SKM-1 (cell line): Measurements from ENCODE around the gene IKZF1.

Experiments used
- DNase-seq: peaks from one replicate; lab custom pipeline; 2025; ENCODE audit not compliant: unreplicated experiment; lab: John Stamatoyannopoulos, UW

The IKZF1 gene

DNA sequence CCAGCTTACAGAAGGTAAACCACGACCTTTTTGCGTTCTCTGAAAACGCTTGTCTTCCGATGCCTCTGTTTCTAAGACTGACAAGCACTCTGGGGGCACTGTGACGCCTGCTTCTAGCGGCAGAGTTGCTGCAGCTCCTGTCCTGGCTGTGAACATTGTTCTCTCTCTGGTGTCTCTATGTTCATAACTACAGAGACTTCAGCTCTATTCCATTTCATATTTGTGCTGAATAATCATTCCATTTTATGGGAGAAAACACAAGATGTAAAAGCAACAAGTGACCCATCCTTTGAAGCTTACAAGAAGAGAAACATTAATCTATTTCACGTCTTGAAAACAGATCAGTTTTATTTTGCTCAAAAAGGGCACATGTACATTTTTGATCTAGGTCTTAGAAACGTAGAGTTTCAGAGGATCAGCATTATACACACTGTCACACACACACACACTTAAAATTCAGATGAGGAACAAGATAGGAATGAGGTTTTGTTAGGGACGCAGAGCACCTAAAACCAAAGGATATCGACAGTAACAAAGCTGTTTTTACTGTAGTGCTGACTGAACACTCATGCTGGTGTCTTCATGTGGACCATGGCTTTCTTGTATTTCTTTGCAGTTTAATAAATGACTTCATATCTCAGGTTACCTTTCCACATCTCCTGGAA lies 3.0 kb downstream of the IKZF1 start:
- no peak for DNase-seq

DNA sequence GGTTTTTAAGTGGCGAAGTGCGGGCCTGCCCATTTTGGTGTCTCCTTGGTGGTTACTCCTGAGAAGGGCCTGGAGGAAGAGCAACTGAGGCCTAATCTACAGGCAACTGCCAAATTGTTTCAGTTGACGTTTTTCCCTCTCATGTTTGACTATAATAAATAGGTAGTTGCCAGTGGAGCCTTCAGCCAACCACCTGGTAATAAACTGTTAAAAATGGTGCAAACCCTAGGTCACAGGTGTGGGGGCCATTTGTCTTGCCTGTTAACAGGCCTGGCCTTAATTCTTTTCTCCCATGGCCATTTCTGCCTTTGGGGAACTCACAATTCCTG lies 3.7 kb downstream of the IKZF1 start:
- no peak for DNase-seq

DNA sequence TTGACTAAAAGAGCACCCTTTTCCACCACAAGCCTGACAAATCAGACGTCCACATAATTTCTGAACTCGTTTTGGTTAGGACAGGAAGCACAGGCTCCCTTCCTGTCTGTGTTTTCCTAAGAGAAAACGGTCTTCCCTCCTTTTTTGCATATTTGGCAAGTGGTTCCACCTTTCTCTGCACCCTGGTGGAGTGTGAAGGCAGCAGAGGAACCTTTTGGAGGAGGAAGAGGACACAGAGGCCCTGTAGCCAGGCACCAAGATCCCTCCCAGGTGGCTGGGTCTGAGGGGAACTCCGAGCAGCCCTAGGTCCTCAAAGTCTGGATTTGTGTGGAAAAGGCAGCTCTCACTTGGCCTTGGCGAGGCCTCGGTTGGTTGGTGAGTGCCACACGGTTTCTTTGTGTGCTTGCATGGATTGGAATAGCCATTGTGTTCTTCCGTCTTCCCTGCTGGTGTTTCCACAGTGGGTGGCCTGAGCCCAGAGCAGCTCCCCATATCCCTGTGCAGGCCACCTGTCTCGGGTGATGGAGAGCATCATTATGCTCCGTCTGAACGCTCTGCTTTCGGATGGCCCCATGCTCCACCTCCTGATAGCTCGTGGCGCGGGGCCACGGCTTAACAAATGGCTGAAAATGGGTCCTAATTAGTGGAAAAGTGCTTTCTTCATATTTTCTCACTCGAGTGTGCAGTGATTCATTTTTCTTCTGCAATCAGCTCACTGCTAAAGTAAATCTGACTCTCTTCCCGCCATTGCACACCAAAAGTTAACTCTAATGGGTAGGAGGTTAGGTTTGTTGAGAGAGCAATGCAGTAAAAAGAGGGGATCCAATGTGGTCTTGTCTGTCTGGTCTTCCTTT lies 4.2 kb downstream of the IKZF1 start:
- no peak for DNase-seq

DNA sequence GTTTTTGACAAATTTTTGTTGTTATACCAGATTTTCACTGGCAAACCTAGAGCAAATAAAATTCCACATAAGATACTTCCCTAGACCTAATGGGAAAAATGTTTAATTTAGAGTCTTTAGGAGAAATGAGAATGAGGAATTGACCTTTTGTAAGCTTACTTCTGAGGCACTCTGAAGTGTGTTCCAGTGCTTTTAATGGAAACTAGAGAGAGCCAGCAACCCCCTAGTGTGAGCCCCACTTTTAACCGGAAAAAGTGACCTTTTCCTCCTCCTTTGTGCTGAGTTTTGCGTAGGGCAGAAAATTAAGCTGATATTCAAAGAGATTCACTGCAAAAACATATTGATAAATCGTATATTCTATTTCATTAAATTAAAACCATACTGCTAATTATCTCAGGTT lies 5.2 kb downstream of the IKZF1 start:
- no peak for DNase-seq

DNA sequence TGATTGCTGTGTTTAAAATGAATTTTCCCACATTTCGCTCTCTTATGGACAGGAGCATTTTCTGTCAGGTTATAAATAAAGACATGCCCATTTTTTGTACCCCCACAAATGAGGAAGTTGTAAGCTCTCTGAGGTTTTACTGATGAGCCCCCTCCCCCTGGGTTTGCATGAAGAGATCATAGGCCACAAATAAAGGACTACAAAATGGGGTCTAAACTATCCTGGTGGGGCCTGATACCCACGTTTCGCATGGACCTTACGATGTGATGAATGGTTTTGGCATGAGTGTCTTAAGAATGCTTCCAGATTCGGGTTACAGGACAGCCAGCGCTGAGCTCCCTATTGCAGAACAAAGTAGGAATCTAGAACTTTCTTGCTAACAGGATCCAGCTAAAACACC lies 5.8 kb downstream of the IKZF1 start:
- DNase-seq: no peak

DNA sequence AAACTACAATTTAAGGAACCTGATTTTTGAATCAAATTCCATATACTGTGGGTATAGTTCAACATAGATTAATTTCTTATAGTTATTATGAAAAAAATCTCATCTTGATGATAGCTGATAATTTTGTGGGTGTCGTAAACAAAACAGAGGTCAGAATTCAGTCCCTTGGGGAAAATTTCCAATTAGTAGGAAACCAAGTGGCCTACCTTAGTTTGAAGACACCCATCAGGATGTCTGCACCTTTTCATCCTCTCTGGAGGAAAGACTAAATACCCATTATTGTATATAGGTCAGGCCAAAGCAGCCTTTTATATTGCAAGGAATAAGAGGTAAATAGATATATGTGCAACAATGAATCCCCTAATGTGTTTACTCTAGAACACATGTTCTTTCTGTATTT lies 6.4 kb downstream of the IKZF1 start:
- DNase-seq: no peak

DNA sequence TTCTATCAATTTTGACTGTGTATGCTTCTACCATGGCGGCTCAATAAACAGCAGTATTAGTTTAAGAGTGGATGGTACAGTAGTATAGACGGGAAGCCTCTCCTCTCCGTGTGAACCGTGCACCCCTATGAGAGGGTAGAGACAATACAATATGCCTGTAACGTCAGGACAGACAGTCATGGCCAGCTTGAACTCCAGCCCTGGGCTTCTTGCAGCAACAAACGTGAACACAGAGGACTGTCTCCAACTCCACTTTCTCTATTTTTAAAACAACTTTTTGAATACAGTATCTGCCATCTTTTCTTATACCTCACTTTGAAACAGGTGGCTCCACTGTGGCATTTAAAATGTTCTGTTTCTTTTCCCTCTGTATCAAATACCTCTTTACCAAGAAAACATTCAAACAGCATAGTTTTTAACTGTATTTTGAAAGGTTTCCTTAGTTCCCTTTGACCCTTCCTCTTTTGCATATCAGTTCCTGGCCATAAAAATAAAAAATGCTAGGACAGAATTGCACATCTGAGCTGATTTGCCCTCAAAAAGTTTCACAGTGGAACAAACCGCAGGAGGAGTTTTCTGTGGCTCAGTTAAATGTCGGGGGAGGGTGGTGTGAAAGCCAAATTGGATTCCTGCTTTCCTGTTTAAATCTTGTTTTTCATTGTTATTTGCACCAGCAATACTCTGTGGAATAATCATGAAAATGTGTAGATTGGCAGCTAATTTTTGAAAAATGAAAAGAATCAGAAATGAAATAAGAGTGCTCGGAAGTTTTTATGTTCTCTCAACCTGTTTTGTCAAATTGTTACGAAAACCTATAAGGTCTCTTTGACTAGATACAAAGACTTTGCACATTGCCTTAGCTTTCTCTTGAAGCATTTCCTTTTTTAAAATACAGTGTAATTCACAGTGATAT lies 8.0 kb downstream of the IKZF1 start:
- peak; percentile 39 for DNase-seq

DNA sequence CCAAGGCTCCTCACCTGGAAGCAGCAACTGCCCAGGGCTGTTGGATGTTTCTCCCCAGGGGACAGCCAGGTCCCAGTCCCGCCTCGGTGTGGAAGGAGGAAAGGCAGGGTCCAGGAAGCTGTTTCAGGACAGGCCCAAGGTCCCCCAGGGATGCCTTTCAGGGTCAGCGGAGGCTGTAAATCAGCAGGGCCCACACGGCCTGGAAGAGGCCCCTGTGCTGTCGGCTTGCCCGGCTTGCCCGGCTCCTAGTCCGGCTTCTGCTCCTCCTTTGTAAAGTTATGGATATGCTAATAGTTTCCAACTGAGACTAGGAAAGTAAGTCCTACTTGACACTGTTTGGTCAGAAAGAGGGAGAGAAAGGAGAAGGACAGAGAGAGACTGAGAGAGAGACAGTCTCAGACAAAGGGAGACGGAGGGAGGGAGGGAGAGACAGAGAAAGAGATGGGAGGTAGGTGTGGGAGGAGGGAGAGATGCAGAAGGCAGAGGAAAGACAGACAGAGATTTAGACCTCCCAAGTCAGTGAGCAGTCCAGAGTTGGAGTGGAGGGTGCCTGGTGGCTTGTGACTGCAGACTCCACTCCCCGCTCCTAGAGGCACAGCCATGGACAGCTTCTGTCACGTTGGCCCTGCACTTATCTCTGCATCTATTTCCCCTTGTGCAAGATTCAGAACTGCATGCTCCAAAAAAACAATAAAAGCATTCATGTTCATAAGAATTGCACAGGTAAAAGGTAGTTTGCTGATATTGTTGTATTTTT lies 10.5 kb downstream of the IKZF1 start:
- no peak for DNase-seq

DNA sequence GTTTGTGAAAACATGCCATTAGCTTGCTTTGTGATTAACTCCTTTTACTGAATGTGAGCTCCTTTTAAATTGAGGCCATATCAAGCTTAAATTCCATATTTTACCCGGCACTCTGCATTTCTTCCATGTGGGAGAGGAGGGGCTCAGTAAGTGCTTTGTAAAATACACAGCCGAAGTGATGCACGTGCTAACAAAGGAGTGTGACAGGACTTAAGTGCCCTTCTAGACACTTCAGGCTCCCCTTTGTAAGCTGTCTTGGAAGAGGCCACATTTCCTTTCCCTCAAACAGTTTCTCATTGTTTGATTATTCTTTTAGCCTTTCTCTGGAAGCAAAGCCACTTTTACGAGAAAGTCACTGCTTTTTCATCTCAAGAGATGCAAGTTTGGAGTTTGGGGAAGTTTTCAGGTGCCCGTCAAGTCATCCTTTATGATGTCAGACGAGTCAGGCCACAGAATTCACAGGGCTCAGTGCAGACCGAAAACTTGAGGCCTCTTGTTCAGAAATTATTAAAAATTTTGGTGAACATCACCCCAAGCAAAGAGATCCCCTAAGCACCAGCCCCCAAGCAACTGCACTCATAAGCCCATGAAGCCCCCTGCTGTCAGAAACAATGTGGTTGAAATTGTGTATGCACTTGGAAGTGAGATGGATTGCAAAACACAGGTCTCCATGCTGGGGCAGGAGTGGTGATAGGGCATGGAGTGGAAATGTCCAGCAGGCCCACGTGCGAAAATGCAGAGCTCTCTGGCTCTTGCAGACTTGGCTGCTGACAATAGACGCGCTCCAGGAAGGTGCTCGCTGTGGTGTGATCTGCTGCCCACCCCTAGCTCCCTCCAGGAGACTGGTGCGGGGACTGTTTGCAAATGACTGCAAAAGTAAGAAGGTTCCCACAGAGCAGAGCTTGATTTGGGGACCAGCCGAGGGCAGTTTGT lies 11.5 kb downstream of the IKZF1 start:
- no peak for DNase-seq

DNA sequence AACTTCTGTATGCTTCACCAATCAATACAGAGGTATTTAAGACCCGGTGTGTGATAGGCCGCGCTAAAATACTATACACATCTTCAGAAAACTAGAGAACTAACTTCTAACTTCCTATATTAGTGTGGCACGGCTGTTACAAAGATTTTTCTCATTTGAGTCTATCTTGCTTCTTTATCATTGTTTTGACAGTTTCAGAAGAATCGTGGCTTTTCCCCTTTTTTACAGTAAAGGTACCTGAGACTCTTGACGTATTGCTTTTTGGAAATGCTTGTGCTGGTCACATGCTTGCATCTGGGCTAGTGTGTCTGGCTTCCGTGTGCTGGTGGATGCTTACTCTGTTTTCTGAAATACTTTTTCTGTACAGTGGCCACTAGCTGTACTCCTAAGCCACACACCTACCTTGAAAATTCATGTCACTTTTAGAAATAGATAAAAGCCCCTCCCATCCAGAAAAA lies 12.7 kb downstream of the IKZF1 start:
- no peak for DNase-seq

DNA sequence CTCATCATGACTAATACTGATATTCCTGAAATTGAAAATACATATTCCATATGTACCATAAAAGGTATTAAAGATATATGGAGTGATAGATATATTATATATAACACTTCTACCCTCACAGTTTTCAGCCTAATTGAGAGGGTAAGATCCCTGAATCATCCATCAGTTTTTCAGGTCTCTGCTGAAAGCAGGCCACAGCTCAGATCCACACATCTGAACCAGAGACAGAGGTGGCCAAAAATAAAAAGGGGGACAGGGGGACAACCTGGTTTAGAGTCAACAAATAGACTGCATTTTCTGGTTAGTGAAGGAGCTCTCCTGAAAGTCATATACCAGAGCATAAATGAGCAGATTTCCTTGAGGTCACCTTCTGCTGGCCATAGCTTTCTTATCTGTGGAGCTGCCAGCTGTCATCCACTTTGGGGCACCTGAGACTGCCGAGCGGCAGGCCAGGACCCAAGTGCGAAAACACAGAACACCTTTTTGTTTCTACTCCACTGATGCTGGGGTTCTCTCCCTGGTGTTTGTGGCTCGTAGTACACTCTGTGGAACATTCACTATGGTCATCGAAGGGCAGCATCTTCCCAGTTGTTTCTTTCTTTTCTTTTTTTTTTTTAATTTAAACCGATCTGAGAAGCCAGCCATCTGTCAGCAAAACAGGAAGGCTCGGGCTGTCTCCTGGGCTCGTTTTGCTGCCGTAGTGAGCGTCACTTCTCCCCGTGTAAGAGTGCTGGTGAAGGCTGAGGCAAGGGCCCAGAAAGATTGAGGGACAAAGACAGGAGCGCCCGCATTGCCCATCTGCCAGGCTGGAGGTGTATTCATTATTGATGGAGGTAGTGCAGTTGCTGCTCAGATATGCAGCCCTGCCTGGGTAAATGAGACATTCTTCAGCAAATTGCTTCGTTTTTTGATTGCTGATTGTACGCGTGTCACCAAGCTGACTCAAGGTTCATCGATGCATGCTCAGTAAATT lies 13.5 kb downstream of the IKZF1 start:
- DNase-seq: no peak

DNA sequence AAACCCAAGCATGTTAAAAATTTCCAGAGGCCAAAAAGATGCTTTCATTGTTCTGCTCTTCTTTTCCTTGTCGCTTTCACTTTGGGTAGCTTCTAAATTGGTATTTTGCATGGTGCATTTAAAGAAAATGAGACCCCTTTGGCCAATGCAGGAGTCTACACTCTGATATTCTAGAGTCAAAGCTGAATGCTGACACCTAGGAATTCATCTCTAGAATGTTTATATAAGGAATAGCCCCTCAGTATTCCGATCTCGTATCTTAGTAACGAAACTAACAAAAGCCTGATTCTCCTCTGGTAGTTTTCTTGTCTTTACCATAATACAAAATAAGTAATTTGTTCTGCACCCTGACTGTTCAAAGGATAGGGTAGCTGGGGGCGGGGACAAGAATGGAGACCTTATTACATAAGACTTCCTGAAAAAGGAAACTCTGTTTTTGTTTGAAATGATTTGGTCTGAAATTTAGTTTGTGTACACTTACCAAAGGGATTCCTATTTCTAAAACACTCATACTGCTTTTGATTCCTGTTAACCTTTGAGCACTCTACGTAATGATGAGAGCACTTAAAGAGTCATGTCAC lies 17.1 kb downstream of the IKZF1 start:
- DNase-seq: no peak

DNA sequence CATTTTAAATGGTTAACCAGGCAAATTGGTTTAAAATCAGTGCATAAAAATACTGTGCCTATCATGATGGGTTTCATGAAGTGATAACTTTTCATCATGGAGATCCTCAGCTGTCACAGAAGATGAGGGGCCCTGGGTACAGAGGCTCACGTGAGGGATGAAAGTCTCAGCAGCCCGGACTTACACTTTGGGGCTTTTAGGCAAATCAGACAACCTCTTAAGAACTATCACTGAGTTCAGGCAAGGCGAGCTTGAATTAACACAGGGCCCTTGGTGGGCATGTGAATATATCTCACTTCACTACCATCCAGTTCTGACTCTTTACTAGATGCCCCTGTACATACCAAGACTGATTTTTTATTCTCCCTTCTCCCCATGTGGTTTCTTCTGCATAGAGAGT lies 19.6 kb downstream of the IKZF1 start:
- no peak for DNase-seq

DNA sequence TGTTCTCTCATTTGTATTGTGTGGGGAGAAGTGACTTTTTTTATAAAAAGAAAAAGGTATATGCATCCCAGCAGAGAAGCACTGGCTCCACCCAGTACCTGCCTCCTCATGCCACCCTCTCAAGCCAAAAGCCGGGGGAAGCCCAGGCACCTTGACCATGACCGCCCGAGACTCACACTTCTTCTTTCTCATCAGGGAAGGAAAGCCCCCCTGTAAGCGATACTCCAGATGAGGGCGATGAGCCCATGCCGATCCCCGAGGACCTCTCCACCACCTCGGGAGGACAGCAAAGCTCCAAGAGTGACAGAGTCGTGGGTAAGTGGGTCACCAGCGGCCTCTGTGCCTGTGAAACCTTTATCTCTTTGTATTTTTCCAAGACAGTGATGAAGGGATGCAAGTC lies 22.9 kb downstream of the IKZF1 start:
- DNase-seq: no peak

DNA sequence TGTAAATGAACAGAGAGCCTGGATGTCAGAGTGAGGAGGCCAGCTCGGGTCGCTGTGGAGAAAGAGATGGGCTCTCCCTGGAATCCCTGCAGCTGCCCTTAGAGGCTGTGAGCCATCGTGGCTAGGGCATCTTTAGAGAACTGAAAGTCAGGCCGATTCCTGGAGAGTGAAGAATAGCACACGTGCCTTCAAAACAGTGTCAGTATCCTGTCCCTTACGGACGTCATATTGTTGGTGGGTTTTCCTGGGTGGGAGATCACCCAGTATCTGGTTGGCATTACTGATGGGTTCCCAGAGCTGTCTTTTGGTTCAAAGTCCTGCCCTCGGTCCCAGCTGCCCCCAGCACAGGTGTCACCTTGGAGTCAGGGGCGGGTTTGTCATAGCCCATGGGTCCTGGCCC lies 25.3 kb downstream of the IKZF1 start:
- DNase-seq: no peak

DNA sequence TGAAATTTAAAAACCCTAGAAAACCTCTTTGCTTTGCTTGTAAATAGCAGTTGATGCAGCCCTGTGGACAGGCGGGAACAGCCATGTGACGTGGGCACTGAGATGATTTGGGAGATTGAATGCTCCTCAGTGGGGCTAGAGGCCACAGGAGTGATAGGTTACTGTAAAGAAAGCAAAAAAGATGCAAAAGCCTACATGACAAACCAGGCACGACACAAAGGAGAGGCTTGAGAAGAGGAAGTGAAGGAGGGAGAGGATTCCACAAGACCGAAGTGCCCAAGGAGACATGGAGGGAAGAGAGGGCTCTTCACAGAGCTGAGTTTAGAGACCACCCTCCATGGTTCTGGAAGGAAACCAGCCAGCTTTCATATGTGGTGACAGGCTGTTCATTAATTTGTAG lies 25.7 kb downstream of the IKZF1 start:
- no peak for DNase-seq

DNA sequence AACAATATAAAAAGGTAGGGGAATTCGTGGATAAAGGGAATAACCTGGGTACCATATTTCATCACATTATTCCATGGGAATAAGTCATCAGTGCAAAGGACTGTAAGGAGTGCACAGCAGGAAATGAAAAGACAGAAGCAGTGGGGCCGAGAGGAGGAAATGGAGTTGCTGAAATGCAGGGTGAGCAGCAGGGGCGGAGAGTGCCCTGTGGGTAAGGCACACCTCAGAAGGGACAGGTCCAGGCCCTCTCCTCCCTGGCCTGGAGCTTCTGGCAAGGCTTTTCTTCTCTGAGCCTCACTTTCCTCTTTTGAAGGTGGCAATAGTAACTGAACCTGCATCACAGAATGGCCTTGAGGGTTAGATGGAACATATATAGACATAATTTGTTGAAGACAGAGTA lies 26.2 kb downstream of the IKZF1 start:
- no peak for DNase-seq

DNA sequence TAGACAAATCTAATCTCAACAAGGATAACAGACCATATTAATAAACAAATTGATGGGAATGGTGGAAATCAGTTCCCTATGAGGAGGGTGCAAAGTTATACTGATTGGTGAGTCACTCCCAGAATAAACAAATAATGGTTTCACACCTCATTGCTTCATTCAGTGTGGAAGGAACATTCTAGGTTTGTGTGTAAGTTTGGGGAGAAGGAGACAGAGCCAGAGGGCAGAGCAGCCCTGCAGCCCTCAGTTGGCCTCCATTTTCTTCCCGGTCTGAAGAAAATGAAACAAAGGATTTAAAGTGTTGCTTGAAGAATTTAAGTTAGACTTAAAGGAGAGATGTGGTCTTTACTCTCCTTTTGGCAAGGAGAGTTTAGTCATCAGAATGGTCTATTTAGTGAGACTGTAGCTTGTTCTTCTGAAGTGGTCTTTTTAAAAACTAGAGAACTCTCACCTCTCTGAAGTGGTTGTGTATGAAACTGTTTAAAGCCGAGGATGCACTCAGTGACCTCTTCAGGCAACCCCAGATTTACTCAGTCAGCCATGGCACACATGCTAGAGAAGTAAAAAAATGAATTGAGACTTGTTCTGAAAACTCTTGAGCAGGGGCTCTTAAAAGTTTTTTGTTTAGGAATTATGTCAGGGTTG lies 27.2 kb downstream of the IKZF1 start:
- no peak for DNase-seq
